ENCODE results near the gene GPSM1. TPM values are rescaled to one million over a fixed set of nuclear protein-coding genes. Genes with fewer than 3 reads are reported as not detected.

Gene GPSM1
- total RNA-seq, 1 experiment from 2014 or later, result 26.4 TPM

- no peak overlapping the region for H3K27ac ChIP-seq (ENCODE audit: low read depth, low read length)
- ChIA-PET RAD21 (ENCODE audit: low non-redundant PET in 1 of 2, low total read pairs in 2 of 2, uncharacterized antibody in 2 of 2, unreplicated experiment in 2 of 2) (no interaction called here), CTCF (interaction anchor here (2.1 kb wide), 1 partner anchor 9 kb away, joined by 5 read pairs; no protein-coding TSS in a partner anchor), POLR2A (no interaction called here)
- BruUV-seq (replicated peaks), result no TSS peak
- H3K9ac ChIP-seq (ENCODE audit: low read length), result no peak overlapping the region
- H4K20me1 ChIP-seq (ENCODE audit: insufficient read depth), result no peaks in the 10 kb centered on the region
- H3K9me2 ChIP-seq (ENCODE audit: insufficient read depth), result no peaks in the 10 kb centered on the region
- ATAC-seq (no peak), DNase-seq (ENCODE audit: low read depth, low spot score) (no peak)
- H2AFZ ChIP-seq (ENCODE audit: low read depth, low read length, poor library complexity, severe bottlenecking), result no peak overlapping the region
- TF ChIP-seq CTCF (IDR thresholded peaks at IDR 0.05 in 2 of 3, conservative IDR thresholded peaks at IDR 0.05 in 1 of 3; ENCODE audit: borderline replicate concordance in 1 of 3, insufficient read depth in 1 of 3, low read depth in 2 of 3, low read length in 2 of 3) (no peak), ELF1 (IDR thresholded peaks at IDR 0.05; ENCODE audit: borderline replicate concordance, low read depth) (no peak), POLR2A (IDR thresholded peaks at IDR 0.05; ENCODE audit: borderline replicate concordance, extremely low read depth, insufficient read depth, insufficient read length) (no peak), EZH2 (IDR thresholded peaks at IDR 0.05) (no peak), TCF7L2 (IDR thresholded peaks at IDR 0.05; ENCODE audit: borderline replicate concordance, extremely low read depth, insufficient read depth, insufficient read length) (no peak)
- H3K4me1 ChIP-seq (ENCODE audit: control insufficient read depth in 1 of 2, insufficient read depth in 2 of 2, low read length in 2 of 2), result no peaks in the 10 kb centered on the region; a peak in 1 of 4 replicates
- H3K4me3 ChIP-seq (replicated peaks in 1 of 2; ENCODE audit: low read depth in 1 of 2, low read length in 2 of 2), result no peak overlapping the region
- intact Hi-C loops (cut with micrococcal nuclease), result no loop called here
- no peaks in the 10 kb centered on the region for H3K9me3 ChIP-seq (ENCODE audit: control insufficient read depth in 1 of 2, insufficient read depth in 1 of 2, low read depth in 1 of 2, low read length in 2 of 2)
- H3K4me2 ChIP-seq (ENCODE audit: low read length), result no peak overlapping the region
- no peaks in the 10 kb centered on the region; a peak in 1 of 4 replicates for H3K36me3 ChIP-seq (ENCODE audit: control insufficient read depth in 1 of 2, insufficient read depth in 2 of 2, low read length in 2 of 2)
- no peaks in the 10 kb centered on the region for H3K79me2 ChIP-seq (ENCODE audit: insufficient read depth, low read length)
- no peaks in the 10 kb centered on the region for H3K27me3 ChIP-seq (ENCODE audit: insufficient read depth, low read length)
Observed at GRCh38 chr9:136336881-136337280, 9.5 kb downstream of the GPSM1 start.

Data from HCT116 (cell line).